ENCODE results near the gene TPRN.

TPRN gene

GRCh38 chr9:137216188-137216965 is 15.8 kb upstream of the TPRN start:
- no peak overlapping the region for H3K9ac ChIP-seq (ENCODE audit: low read depth, low read length, poor library complexity, severe bottlenecking)
- no peaks in the 10 kb centered on the region for H3K9me2 ChIP-seq (replicated peaks; ENCODE audit: low read depth, low read length)
- H3K4me1 ChIP-seq (ENCODE audit: insufficient read depth, low read length, poor library complexity, severe bottlenecking), result no peaks in the 10 kb centered on the region
- TF ChIP-seq EZH2phosphoT487 (IDR thresholded peaks at IDR 0.05; ENCODE audit: borderline replicate concordance) (no peak), CTCF (conservative IDR thresholded peaks at IDR 0.05; ENCODE audit: low read length) (no peak)
- no peak overlapping the region for H2AFZ ChIP-seq (ENCODE audit: low read length)
- H3F3A ChIP-seq (ENCODE audit: low read depth), result no peaks in the 10 kb centered on the region
- no peaks in the 10 kb centered on the region for H3K79me2 ChIP-seq (ENCODE audit: insufficient read depth, low read length)
- H3K9me3 ChIP-seq (ENCODE audit: insufficient read depth, low read depth, low read length), result no peaks in the 10 kb centered on the region
- no peak overlapping the region for H3K4me3 ChIP-seq (ENCODE audit: low read length, poor library complexity, severe bottlenecking)
- no peaks in the 10 kb centered on the region for H3K27me3 ChIP-seq (ENCODE audit: insufficient read depth, low read length, poor library complexity, severe bottlenecking)
- no peaks in the 10 kb centered on the region for H3K36me3 ChIP-seq (ENCODE audit: insufficient read depth, low read length)
- no peaks in the 10 kb centered on the region for H4K20me1 ChIP-seq (ENCODE audit: insufficient read depth, low read length, poor library complexity, severe bottlenecking)
- H3K4me2 ChIP-seq (ENCODE audit: low read depth, low read length, poor library complexity, severe bottlenecking), result no peak overlapping the region

GRCh38 chr9:137215196-137215986 is 14.8 kb upstream of the TPRN start:
- TF ChIP-seq CTCF (conservative IDR thresholded peaks at IDR 0.05; ENCODE audit: low read length), result no peak
- no peak for TF ChIP-seq EZH2phosphoT487 (IDR thresholded peaks at IDR 0.05; ENCODE audit: borderline replicate concordance)
- Histone ChIP-seq H3K36me3 (ENCODE audit: insufficient read depth, low read length) (no peaks in the 10 kb centered on the region), H3K4me1 (ENCODE audit: insufficient read depth, low read length, poor library complexity, severe bottlenecking) (no peaks in the 10 kb centered on the region), H3K4me2 (ENCODE audit: low read depth, low read length, poor library complexity, severe bottlenecking) (no peak overlapping the region), H3K9me3 (ENCODE audit: insufficient read depth, low read depth, low read length) (no peaks in the 10 kb centered on the region), H3K27me3 (ENCODE audit: insufficient read depth, low read length, poor library complexity, severe bottlenecking) (no peaks in the 10 kb centered on the region), H3F3A (ENCODE audit: low read depth) (no peaks in the 10 kb centered on the region), H3K9ac (ENCODE audit: low read depth, low read length, poor library complexity, severe bottlenecking) (no peak overlapping the region), H3K9me2 (replicated peaks; ENCODE audit: low read depth, low read length) (no peaks in the 10 kb centered on the region), H4K20me1 (ENCODE audit: insufficient read depth, low read length, poor library complexity, severe bottlenecking) (no peaks in the 10 kb centered on the region), H3K4me3 (ENCODE audit: low read length, poor library complexity, severe bottlenecking) (no peak overlapping the region), H2AFZ (ENCODE audit: low read length) (no peak overlapping the region), H3K79me2 (ENCODE audit: insufficient read depth, low read length) (no peaks in the 10 kb centered on the region)

DNA sequence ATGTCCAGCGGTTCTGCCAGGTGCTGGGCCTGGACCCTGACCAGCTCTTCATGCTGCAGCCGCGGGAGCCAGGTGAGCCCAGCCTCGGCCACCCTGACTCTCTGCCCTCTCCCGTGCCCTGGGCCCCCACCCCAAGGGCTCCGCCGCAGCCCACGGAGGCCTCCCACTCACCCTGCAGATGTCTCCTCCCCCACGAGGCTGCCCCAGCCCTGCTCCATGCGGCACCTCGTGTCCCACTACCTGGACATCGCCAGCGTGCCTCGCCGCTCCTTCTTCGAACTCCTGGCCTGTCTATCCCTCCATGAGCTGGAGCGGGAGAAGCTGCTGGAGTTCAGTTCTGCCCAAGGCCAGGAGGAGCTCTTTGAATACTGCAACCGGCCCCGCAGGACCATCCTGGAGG is 14.1 kb upstream of the TPRN start:
- no peaks in the 10 kb centered on the region for H3K9me2 ChIP-seq (replicated peaks; ENCODE audit: low read depth, low read length)
- no peak overlapping the region for H2AFZ ChIP-seq (ENCODE audit: low read length)
- no peaks in the 10 kb centered on the region for H3K36me3 ChIP-seq (ENCODE audit: insufficient read depth, low read length)
- no peaks in the 10 kb centered on the region for H3K27me3 ChIP-seq (ENCODE audit: insufficient read depth, low read length, poor library complexity, severe bottlenecking)
- TF ChIP-seq CTCF (conservative IDR thresholded peaks at IDR 0.05; ENCODE audit: low read length), result no peak
- TF ChIP-seq EZH2phosphoT487 (IDR thresholded peaks at IDR 0.05; ENCODE audit: borderline replicate concordance), result no peak
- H3F3A ChIP-seq (ENCODE audit: low read depth), result no peaks in the 10 kb centered on the region
- H3K4me2 ChIP-seq (ENCODE audit: low read depth, low read length, poor library complexity, severe bottlenecking), result no peak overlapping the region
- H3K79me2 ChIP-seq (ENCODE audit: insufficient read depth, low read length), result no peaks in the 10 kb centered on the region
- no peak overlapping the region for H3K9ac ChIP-seq (ENCODE audit: low read depth, low read length, poor library complexity, severe bottlenecking)
- H4K20me1 ChIP-seq (ENCODE audit: insufficient read depth, low read length, poor library complexity, severe bottlenecking), result no peaks in the 10 kb centered on the region
- H3K4me1 ChIP-seq (ENCODE audit: insufficient read depth, low read length, poor library complexity, severe bottlenecking), result no peaks in the 10 kb centered on the region
- H3K4me3 ChIP-seq (ENCODE audit: low read length, poor library complexity, severe bottlenecking), result no peak overlapping the region
- H3K9me3 ChIP-seq (ENCODE audit: insufficient read depth, low read depth, low read length), result no peaks in the 10 kb centered on the region

Data from Loucy (cell line).